NT2/D1 (cell line): ENCODE measurements around the gene SRCIN1.

ENCODE experiments used
- YY1 ChIP-seq: IDR thresholded peaks from 2 replicates; pipeline ENCODE4 v1.6.1; 2011; ENCODE audit not compliant: insufficient read length, insufficient read depth
- ZNF274 ChIP-seq: IDR thresholded peaks from 2 replicates; pipeline ENCODE4 v1.6.1; 2011; ENCODE audit warnings: mild to moderate bottlenecking, low read depth, low read length

DNA sequence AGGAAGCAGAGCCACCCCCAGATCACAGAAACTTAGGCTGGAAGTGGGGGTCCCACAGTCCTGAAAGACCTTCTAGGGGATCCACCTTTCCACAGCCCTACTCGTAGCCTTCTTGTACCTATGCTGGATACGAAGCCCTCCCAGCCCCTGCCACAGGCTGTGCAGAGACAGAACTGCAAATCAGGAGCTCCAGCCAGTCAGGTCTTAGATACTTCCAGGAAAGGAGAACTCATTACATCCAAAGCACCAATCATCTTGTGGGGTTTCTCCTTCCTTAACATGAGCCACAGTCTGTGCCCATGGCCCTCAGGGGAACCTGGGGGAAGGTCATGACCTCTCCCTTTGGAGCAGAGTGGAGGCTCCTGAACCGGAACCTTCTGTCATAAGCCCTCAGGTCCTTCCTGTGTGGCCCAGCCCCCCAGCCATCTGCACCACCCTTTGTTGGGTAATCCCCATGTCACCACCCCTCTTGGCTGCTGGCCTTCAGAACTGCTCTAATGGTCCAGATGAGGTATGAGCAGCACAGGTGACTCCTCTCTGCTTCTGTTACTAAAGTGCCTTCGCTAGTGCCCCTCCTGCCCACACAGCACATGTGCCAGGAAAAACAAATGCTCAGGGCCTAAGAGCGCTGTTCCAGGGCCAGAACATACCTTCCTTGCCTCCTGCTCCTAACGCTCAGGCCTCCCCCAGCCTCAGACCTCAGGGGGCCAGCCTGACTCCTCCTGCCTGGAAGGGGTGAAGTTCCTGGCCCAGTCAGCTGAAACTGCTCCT lies 14.6 kb downstream of the SRCIN1 start:
- no peak for TF ChIP-seq ZNF274
- TF ChIP-seq YY1 = no peak
